Astrocyte (in vitro differentiated cells and primary cell): Measurements from ENCODE around the gene C1QTNF5. TPM values are rescaled to one million over a fixed set of nuclear protein-coding genes. Genes with fewer than 3 reads are reported as not detected.

Experiments used
- DNase-seq: peaks from one replicate; pipeline ENCODE4 v3.0.0-alpha.2; 2010; ENCODE audit warnings: low read depth
- FAIRE-seq: peaks from 2 replicates; lab custom pipeline; 2011; peaks lifted over from hg19 to GRCh38; lab: Jason Lieb, UNC
- H2AFZ ChIP-seq: 2 replicates; pipeline ENCODE4 v1.6.0; 2012; ENCODE audit warnings: low read depth, low read length, inconsistent platforms
- H3K27ac ChIP-seq: 2 replicates; pipeline ENCODE4 v1.5.1; 2011; ENCODE audit warnings: low read depth, low read length, inconsistent platforms
- H3K27me3 ChIP-seq: 2 replicates; pipeline ENCODE4 v1.6.0; 2011; ENCODE audit warnings: low read length, inconsistent platforms; ENCODE audit not compliant: insufficient read depth
- H3K36me3 ChIP-seq: 2 replicates; pipeline ENCODE4 v1.5.1; 2011; ENCODE audit warnings: low read length, inconsistent platforms; ENCODE audit not compliant: insufficient read depth
- H3K4me1 ChIP-seq: 2 replicates; pipeline ENCODE4 v1.5.1; 2011; ENCODE audit warnings: low read length, inconsistent platforms; ENCODE audit not compliant: insufficient read depth
- H3K4me2 ChIP-seq: 2 replicates; pipeline ENCODE4 v1.6.0; 2012; ENCODE audit warnings: low read length, inconsistent platforms
- H3K4me3 ChIP-seq: 2 replicates; pipeline ENCODE4 v1.5.1; 2011; ENCODE audit warnings: low read depth, mild to moderate bottlenecking, low read length, inconsistent platforms; ENCODE audit not compliant: insufficient read depth
- H3K79me2 ChIP-seq: 2 replicates; pipeline ENCODE4 v1.6.0; 2012; ENCODE audit warnings: mild to moderate bottlenecking, low read length, inconsistent platforms; ENCODE audit not compliant: insufficient read depth
- H3K9ac ChIP-seq: 2 replicates; pipeline ENCODE4 v1.6.0; 2012; ENCODE audit warnings: mild to moderate bottlenecking, low read length, inconsistent platforms
- H3K9me3 ChIP-seq: 2 replicates; pipeline ENCODE4 v1.5.1; 2012; ENCODE audit warnings: low read depth, mild to moderate bottlenecking, low read length, inconsistent platforms; ENCODE audit not compliant: insufficient read depth
- H4K20me1 ChIP-seq: 2 replicates; pipeline ENCODE4 v1.6.0; 2012; ENCODE audit warnings: low read length, inconsistent platforms; ENCODE audit not compliant: insufficient read depth
- H3K27ac Mint-ChIP-seq: one replicate; pipeline ENCODE4 v1.8.0; 2021; ENCODE audit warnings: mild to moderate bottlenecking, mixed read lengths; ENCODE audit not compliant: unreplicated experiment
- H3K27me3 Mint-ChIP-seq: one replicate; pipeline ENCODE4 v1.8.0; 2021; ENCODE audit warnings: low read depth, mixed read lengths; ENCODE audit not compliant: unreplicated experiment
- H3K36me3 Mint-ChIP-seq: one replicate; pipeline ENCODE4 v1.8.0; 2021; ENCODE audit warnings: low read depth, mixed read lengths; ENCODE audit not compliant: unreplicated experiment
- H3K4me1 Mint-ChIP-seq: one replicate; pipeline ENCODE4 v1.8.0; 2021; ENCODE audit warnings: low read depth, mixed read lengths; ENCODE audit not compliant: unreplicated experiment
- H3K4me3 Mint-ChIP-seq: one replicate; pipeline ENCODE4 v1.8.0; 2021; ENCODE audit warnings: mild to moderate bottlenecking, moderate library complexity, mixed read lengths; ENCODE audit not compliant: unreplicated experiment
- H3K9me3 Mint-ChIP-seq: one replicate; pipeline ENCODE4 v1.8.0; 2021; ENCODE audit warnings: mild to moderate bottlenecking, mixed read lengths; ENCODE audit not compliant: unreplicated experiment
- CTCF ChIP-seq: IDR thresholded peaks from 2 replicates; pipeline ENCODE4 v1.5.1; 2011; ENCODE audit warnings: low read depth, mild to moderate bottlenecking, inconsistent platforms, low read length, moderate library complexity; ENCODE audit not compliant: insufficient read depth
- EZH2 ChIP-seq: IDR thresholded peaks from 2 replicates; pipeline ENCODE4 v1.6.1; 2012; ENCODE audit warnings: mild to moderate bottlenecking, low read length, inconsistent platforms; ENCODE audit not compliant: insufficient read depth
- total RNA-seq: library from RNA; stranded (reverse); gene quantifications from 2 replicates; pipeline ENCODE4 v1.2.1, GENCODE V29; 2021

Gene C1QTNF5
- total RNA-seq, 1 donor from 2014 or later: 6.3 TPM

- Mint-ChIP-seq H3K27ac (no peak overlapping the region), H3K36me3 (no peaks in the 10 kb centered on the region), H3K4me1 (peaks cover 11% of the 10 kb centered on the region), H3K27me3 (peaks cover 5% of the 10 kb centered on the region), H3K4me3 (no peak overlapping the region), H3K9me3 (peaks cover 2% of the 10 kb centered on the region)
- Histone ChIP-seq H4K20me1 (no peaks in the 10 kb centered on the region), H3K9me3 (no peaks in the 10 kb centered on the region), H3K4me2 (peak overlapping the region; percentile 91), H3K4me1 (peaks cover 26% of the 10 kb centered on the region), H3K4me3 (no peak overlapping the region), H2AFZ (no peak overlapping the region), H3K36me3 (no peaks in the 10 kb centered on the region), H3K27ac (no peak overlapping the region), H3K79me2 (no peaks in the 10 kb centered on the region), H3K9ac (no peak overlapping the region), H3K27me3 (peaks cover 9% of the 10 kb centered on the region)
- FAIRE-seq (no peak), DNase-seq (no peak)
- TF ChIP-seq EZH2 (no peak), CTCF (no peak)
These were observed 39.6 kb upstream of the C1QTNF5 start for GRCh38 chr11:119380160-119380826.

- peak overlapping the region; percentile 50 for H3K4me3 Mint-ChIP-seq
- peaks cover 2% of the 10 kb centered on the region for H3K9me3 Mint-ChIP-seq
- H4K20me1 ChIP-seq: no peaks in the 10 kb centered on the region
- H2AFZ ChIP-seq: no peak overlapping the region
- TF ChIP-seq CTCF: no peak
- TF ChIP-seq EZH2: no peak
- H3K27ac Mint-ChIP-seq: peak overlapping the region; percentile 74
- no peak overlapping the region for H3K4me3 ChIP-seq
- H3K27me3 Mint-ChIP-seq: peaks cover 5% of the 10 kb centered on the region
- DNase-seq (no peak), FAIRE-seq (no peak)
- H3K27ac ChIP-seq: no peak overlapping the region
- H3K4me1 ChIP-seq: peaks cover 30% of the 10 kb centered on the region
- H3K4me1 Mint-ChIP-seq: peaks cover 15% of the 10 kb centered on the region
- peaks cover 2% of the 10 kb centered on the region for H3K27me3 ChIP-seq
- no peaks in the 10 kb centered on the region for H3K36me3 ChIP-seq
- H3K36me3 Mint-ChIP-seq: no peaks in the 10 kb centered on the region
- no peak overlapping the region for H3K9ac ChIP-seq
- no peaks in the 10 kb centered on the region for H3K9me3 ChIP-seq
- no peaks in the 10 kb centered on the region for H3K79me2 ChIP-seq
- H3K4me2 ChIP-seq: no peak overlapping the region
These were observed 38.3 kb upstream of the C1QTNF5 start for GRCh38 chr11:119378851-119379465.
